Gastroesophageal sphincter (tissue), 2 donors: ENCODE data around the gene CES1.

Experiments used
- EP300 ChIP-seq: sonication (generic); formaldehyde crosslinking; IDR thresholded peaks from one replicate; pipeline ENCODE4 v1.6.1; 2017; ENCODE audit warnings: antibody characterized with exemption, mild to moderate bottlenecking
- POLR2A ChIP-seq, 2 donors: fragments of 450-650 bp; IDR thresholded peaks; one replicate each; pipeline ENCODE4 v1.6.1; 2017; ENCODE audit warnings: antibody characterized with exemption in 2 of 2, mild to moderate bottlenecking in 2 of 2, moderate library complexity in 1 of 2
- POLR2AphosphoS5 ChIP-seq: sonication (generic); formaldehyde crosslinking; IDR thresholded peaks from one replicate; pipeline ENCODE4 v1.6.1; 2017; ENCODE audit warnings: antibody characterized with exemption

- TF ChIP-seq POLR2AphosphoS5 (no peak), POLR2A (IDR thresholded peaks at IDR 0.05) (no peak), EP300 (no peak)
Measured at GRCh38 chr16:55832425-55832772, 497 bp downstream of the CES1 start.
